GM21381 (cell line): ENCODE results near the gene TNXB.

Experiments
- ATAC-seq: cut with Tn5 transposase; IDR thresholded peaks from one replicate; pipeline ENCODE4 v1.9.1; 2021; ENCODE audit warnings: mild to moderate bottlenecking, moderate library complexity; ENCODE audit not compliant: unreplicated experiment

TNXB gene, protein sequence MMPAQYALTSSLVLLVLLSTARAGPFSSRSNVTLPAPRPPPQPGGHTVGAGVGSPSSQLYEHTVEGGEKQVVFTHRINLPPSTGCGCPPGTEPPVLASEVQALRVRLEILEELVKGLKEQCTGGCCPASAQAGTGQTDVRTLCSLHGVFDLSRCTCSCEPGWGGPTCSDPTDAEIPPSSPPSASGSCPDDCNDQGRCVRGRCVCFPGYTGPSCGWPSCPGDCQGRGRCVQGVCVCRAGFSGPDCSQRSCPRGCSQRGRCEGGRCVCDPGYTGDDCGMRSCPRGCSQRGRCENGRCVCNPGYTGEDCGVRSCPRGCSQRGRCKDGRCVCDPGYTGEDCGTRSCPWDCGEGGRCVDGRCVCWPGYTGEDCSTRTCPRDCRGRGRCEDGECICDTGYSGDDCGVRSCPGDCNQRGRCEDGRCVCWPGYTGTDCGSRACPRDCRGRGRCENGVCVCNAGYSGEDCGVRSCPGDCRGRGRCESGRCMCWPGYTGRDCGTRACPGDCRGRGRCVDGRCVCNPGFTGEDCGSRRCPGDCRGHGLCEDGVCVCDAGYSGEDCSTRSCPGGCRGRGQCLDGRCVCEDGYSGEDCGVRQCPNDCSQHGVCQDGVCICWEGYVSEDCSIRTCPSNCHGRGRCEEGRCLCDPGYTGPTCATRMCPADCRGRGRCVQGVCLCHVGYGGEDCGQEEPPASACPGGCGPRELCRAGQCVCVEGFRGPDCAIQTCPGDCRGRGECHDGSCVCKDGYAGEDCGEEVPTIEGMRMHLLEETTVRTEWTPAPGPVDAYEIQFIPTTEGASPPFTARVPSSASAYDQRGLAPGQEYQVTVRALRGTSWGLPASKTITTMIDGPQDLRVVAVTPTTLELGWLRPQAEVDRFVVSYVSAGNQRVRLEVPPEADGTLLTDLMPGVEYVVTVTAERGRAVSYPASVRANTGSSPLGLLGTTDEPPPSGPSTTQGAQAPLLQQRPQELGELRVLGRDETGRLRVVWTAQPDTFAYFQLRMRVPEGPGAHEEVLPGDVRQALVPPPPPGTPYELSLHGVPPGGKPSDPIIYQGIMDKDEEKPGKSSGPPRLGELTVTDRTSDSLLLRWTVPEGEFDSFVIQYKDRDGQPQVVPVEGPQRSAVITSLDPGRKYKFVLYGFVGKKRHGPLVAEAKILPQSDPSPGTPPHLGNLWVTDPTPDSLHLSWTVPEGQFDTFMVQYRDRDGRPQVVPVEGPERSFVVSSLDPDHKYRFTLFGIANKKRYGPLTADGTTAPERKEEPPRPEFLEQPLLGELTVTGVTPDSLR (N-terminal part only)

DNA sequence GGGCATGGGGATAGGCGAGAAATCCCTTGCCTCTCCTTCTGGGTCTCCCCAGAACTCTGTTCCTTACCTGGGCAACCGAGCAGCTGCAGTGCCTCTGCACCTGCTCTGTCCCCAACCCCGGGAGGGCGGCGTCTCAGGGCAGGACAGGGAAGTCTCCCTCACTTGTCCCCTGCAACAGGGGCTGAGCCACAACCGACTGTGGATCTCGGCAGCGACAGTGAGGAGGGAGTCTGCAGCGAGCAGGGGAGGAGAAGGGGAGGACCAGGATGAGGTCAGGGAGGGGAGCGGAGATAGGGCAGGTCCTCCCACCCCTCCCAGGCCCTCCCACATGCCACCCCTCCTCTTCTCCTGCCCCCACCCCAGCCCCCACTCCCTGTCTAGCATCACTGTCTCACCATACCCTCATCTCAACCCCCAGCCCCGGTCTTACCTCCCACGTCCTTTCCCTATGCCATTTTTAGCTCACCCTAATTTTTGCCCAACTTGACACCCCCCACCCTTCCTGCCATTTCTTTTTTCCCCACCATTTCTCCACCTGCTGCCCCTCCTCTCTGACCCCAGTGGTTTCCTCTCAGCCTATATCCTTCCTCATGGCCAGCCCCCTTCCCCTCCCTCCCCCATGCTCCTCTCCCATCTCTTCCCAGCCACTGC is at the start of gene TNXB:
TNXB (minus strand) TSS at position 225 of the 651 bp plus-strand sequence. CDS start 11,140 bp downstream, outside the sequence.
- ATAC-seq = no peak

GRCh38 chr6:32158052-32158451 is 48.9 kb upstream of the TNXB start:
- no peak for ATAC-seq

- no peak for ATAC-seq
Observed at GRCh38 chr6:32156891-32157290, 47.8 kb upstream of the TNXB start.

GRCh38 chr6:32154514-32155161 is 45.5 kb upstream of the TNXB start:
- no peak for ATAC-seq

GRCh38 chr6:32153564-32154513 is 44.7 kb upstream of the TNXB start, which contains the start of gene PPT2:
Gene PPT2, plus strand, starts transcription at chr6:32154141. Its CDS starts 454 bp downstream, at chr6:32154595.
- no peak for ATAC-seq

- no peak for ATAC-seq
Observed at GRCh38 chr6:32152769-32153563, 43.8 kb upstream of the TNXB start.

DNA sequence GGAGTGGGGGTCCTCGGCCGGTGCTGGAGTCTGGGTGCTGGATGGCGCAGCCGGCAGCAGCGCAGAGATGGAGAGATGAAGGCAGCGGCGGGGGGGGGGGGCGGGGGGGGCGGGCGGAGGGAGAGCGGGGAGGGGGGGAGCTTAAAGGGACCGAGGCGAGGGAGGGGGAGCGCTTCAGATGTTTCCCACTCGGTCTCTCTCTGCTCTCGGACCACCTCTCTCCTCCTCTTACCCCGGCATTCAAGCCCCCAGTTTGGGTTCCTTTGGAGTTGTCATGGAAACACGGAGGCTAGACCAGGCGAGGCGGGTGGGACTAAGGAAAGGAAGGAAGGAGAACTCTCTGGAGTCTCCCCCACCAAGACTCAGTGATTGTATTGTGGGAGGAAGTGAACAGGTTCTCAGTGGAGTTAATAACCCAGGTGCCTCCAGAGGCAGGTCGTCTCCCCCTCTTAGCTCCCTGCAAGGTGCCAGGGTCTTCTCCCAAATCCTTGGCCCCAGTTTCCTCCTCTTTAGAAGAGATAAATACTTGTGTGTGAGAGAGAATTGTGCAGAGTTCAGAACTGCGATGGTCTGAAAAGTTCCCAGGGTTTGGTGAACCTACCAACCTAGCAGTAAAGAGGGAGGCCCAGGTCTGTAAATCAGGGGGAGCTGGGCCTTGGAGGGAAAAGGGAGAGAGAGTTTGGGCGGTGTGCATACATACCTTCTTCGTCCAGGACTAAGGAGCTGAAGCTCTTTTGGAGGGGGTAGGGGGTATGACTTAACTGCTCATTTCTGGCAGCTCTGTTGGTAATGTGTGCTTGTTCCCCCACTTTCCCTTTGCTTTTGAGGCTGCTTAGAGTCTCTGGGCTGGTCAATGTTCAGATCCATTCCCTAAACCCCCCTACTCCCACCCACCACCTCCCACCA is 43.0 kb upstream of the TNXB start, which contains the start of gene PRRT1:
PRRT1 (minus strand) TSS at position 77 of the 906 bp plus-strand sequence. CDS start 112 bp downstream, outside the sequence.
- no peak for ATAC-seq

- no peak for ATAC-seq
Observed at GRCh38 chr6:32151181-32151862, 42.2 kb upstream of the TNXB start.

DNA sequence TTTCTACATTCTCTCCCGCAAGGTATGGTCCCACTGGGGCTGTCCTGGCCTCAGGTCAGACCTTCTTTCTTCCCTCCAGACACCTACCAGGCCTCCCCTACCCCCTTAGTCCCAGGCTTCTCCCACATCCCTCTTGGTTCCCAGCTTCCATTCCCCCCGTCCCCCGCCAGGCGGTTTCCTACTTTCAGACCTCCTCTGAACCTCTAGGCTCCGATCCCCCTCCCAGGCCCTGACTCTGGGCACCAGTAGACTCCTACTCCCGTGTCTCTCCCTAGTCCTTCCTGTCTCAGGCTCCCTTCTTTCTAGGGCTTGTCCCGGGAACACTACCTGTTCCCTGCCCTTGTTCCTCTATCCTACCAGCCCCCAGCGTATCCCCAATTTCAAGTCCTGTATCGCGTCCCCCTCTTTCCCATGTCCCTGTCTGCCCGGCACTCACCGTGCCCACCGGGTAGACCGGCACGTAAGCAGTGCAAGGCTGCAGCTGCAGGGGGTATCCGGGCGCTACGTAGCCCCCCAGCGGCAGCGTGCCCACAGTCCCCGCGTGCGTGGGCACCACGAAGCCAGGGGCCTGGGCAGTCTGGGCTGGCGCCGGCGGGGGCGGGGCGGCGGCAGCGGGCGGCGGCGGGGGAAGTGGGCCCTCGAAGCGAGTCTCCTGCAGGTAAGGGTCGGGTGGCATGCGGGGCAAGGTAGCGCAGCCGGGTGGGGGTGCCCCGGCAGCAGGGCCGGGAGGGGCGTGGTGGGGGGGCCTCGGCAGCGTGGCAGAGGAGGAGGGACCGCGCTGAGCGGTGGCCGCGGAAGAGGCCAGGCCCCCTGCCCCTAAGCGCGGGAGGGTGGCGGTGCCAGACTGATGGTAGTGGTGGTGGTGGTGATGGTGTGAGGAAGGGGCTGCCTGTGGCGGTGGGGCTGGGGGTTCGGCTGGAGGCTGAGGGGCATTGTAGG is 41.1 kb upstream of the TNXB start:
- no peak for ATAC-seq

DNA sequence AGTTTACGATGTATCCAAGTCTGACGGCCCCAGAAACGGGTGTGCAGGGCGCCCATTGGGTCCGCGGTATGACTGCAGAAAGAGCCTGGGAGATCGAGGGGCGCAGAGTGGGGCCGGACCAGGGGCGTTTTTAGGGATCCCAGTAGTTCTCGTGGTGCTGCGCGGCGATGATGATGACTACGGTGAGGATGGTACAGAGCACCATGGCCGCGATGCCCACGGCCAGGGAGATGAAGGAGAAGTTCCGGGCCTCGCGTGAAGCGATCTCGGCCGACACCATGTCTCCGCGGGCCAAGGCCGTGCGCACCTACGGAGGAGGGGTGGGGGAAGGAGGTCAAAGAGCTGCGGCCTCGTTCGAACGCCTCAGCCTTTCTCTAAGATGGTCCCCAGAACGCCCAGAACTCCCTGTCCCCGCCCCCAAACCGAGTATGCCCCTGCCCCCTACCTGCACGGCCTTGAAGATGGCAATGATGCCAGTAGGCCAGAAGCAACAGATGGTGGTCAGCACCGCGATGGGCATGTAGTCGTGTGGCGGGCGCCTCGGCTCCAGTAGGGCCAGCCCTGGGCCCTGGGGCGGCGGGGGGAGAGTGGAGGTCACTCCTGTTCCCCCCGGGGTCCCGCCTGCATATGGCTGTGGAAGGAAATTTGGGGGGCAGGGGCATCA is 40.1 kb upstream of the TNXB start:
- ATAC-seq = no peak

- no peak for ATAC-seq
Observed at GRCh38 chr6:32148289-32149091, 39.4 kb upstream of the TNXB start.

- ATAC-seq = no peak
Observed at GRCh38 chr6:32147401-32148132, 38.4 kb upstream of the TNXB start.

GRCh38 chr6:32146687-32147086 is 37.5 kb upstream of the TNXB start:
- ATAC-seq = no peak
